Measurements from ENCODE around the gene BANF2. TPM values are rescaled to one million over a fixed set of nuclear protein-coding genes. Genes with fewer than 3 reads are reported as not detected.

The BANF2 gene
- polyA plus RNA-seq, 1 of the 3 experiments (the other 2 are of a cell fraction), result not detected

GRCh38 chr20:17659801-17660200 lies 40.0 kb upstream of the BANF2 start:
- H4K20me1 ChIP-seq (ENCODE audit: insufficient read depth), result peaks cover 56% of the 10 kb centered on the region
- H3K27ac ChIP-seq (ENCODE audit: low read depth in 2 of 2, low read length in 1 of 2), result no peak overlapping the region
- TF ChIP-seq GABPA (IDR thresholded peaks at IDR 0.05; ENCODE audit: low read depth) (no peak), CTCF (IDR thresholded peaks at IDR 0.05) (peak; percentile 24; the same call in 1 of the 2 replicates), FOXM1 (IDR thresholded peaks at IDR 0.05; ENCODE audit: low read depth) (no peak), NRF1 (IDR thresholded peaks at IDR 0.05; ENCODE audit: low read depth, low read length) (no peak), YY1 (IDR thresholded peaks at IDR 0.05; ENCODE audit: low read depth) (no peak)
- DNase-seq, result no peak
- peaks cover 17% of the 10 kb centered on the region for H3F3A ChIP-seq (replicated peaks; ENCODE audit: insufficient read depth)
- POLR2A ChIA-PET, result no interaction called here
- H3K9me3 ChIP-seq, result no peaks in the 10 kb centered on the region
- no peak overlapping the region for H3K4me3 ChIP-seq (ENCODE audit: low read depth in 2 of 2, low read length in 1 of 2)
- no peak overlapping the region for H3K9ac ChIP-seq
- H3K36me3 ChIP-seq (replicated peaks in 1 of 2; ENCODE audit: control insufficient read depth in 1 of 2, insufficient read depth in 2 of 2, low read length in 1 of 2), result peaks cover 8 to 23% of the 10 kb centered on the region in 2 experiments
- CTCF ChIA-PET, result interaction anchor here (0.9 kb wide), 1 partner anchor 336 kb away, joined by 3 read pairs; no protein-coding TSS in a partner anchor
- H3K9me2 ChIP-seq, result no peaks in the 10 kb centered on the region
- WGBS (ENCODE audit: low lambda C conversion rate), result 98% methylated on average over 4 of the region's 5 CpGs
- no peak overlapping the region for H2AFZ ChIP-seq (ENCODE audit: low read depth)
- H3K79me2 ChIP-seq (ENCODE audit: insufficient read depth), result peaks cover 87% of the 10 kb centered on the region
- H3K4me1 ChIP-seq (ENCODE audit: control insufficient read depth in 1 of 2, insufficient read depth in 2 of 2, low read depth in 1 of 2, low read length in 1 of 2), result peaks cover 0 to 29% of the 10 kb centered on the region in 2 experiments; a peak in 2 of 4 replicates
- no peak overlapping the region for H3K4me2 ChIP-seq
- H3K27me3 ChIP-seq (ENCODE audit: insufficient read depth), result no peaks in the 10 kb centered on the region

DNA sequence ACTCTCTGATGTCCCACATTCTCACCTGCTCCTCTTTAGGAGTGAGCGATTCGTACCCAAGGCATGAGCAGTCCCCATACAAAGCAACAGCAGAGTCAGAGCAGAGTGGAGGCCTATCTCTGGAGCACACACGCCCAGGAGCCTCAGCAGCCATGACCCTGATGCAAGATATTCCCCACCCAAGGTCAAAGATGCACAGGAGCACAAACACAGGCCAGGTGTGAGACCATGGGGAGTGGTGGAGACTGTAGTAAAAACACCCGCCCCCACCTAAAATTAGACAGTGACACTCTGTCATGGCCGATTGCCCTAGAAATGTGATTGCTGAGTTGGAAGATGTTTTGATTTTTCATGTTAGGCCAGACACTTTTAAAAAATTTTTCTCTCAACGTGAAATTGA lies 39.1 kb upstream of the BANF2 start:
- peaks cover 8 to 18% of the 10 kb centered on the region in 2 experiments for H3K36me3 ChIP-seq (replicated peaks in 1 of 2; ENCODE audit: control insufficient read depth in 1 of 2, insufficient read depth in 2 of 2, low read length in 1 of 2)
- peaks cover 0 to 31% of the 10 kb centered on the region in 2 experiments; a peak in 2 of 4 replicates for H3K4me1 ChIP-seq (ENCODE audit: control insufficient read depth in 1 of 2, insufficient read depth in 2 of 2, low read depth in 1 of 2, low read length in 1 of 2)
- ChIA-PET CTCF (no interaction called here), POLR2A (no interaction called here)
- H3K9ac ChIP-seq, result no peak overlapping the region
- no peak overlapping the region for H3K27ac ChIP-seq (ENCODE audit: low read depth in 2 of 2, low read length in 1 of 2)
- TF ChIP-seq SIN3A (IDR thresholded peaks at IDR 0.05; ENCODE audit: borderline replicate concordance, low read depth, low read length) (no peak), TAF1 (IDR thresholded peaks at IDR 0.05; ENCODE audit: borderline replicate concordance, low read depth, low read length) (no peak), EZH2phosphoT487 (IDR thresholded peaks at IDR 0.05; ENCODE audit: borderline replicate concordance, low read depth) (no peak), POLR2AphosphoS5 (IDR thresholded peaks at IDR 0.05; ENCODE audit: low read depth, low read length) (no peak), GABPA (IDR thresholded peaks at IDR 0.05; ENCODE audit: low read depth) (no peak), JUND (IDR thresholded peaks at IDR 0.05) (no peak), TEAD4 (IDR thresholded peaks at IDR 0.05; ENCODE audit: borderline replicate concordance, insufficient read depth) (no peak), TCF12 (IDR thresholded peaks at IDR 0.05) (no peak), SMC3 (IDR thresholded peaks at IDR 0.05; ENCODE audit: low read depth, low read length) (no peak), RFX5 (IDR thresholded peaks at IDR 0.05; ENCODE audit: low read length) (no peak), FOXJ3 (CRISPR knock-in tag; IDR thresholded peaks at IDR 0.05) (no peak), FOSL2 (IDR thresholded peaks at IDR 0.05; ENCODE audit: borderline replicate concordance, low read depth) (no peak), MAX (IDR thresholded peaks at IDR 0.05; ENCODE audit: low read depth) (no peak)
- TF ChIP-seq, protein P1, sequence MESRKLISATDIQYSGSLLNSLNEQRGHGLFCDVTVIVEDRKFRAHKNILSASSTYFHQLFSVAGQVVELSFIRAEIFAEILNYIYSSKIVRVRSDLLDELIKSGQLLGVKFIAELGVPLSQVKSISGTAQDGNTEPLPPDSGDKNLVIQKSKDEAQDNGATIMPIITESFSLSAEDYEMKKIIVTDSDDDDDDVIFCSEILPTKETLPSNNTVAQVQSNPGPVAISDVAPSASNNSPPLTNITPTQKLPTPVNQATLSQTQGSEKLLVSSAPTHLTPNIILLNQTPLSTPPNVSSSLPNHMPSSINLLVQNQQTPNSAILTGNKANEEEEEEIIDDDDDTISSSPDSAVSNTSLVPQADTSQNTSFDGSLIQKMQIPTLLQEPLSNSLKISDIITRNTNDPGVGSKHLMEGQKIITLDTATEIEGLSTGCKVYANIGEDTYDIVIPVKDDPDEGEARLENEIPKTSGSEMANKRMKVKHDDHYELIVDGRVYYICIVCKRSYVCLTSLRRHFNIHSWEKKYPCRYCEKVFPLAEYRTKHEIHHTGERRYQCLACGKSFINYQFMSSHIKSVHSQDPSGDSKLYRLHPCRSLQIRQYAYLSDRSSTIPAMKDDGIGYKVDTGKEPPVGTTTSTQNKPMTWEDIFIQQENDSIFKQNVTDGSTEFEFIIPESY (IDR thresholded peaks at IDR 0.05; ENCODE audit: borderline replicate concordance, low read depth), result no peak
- TF ChIP-seq, protein P2, sequence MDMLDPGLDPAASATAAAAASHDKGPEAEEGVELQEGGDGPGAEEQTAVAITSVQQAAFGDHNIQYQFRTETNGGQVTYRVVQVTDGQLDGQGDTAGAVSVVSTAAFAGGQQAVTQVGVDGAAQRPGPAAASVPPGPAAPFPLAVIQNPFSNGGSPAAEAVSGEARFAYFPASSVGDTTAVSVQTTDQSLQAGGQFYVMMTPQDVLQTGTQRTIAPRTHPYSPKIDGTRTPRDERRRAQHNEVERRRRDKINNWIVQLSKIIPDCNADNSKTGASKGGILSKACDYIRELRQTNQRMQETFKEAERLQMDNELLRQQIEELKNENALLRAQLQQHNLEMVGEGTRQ (IDR thresholded peaks at IDR 0.05; ENCODE audit: borderline replicate concordance, low read depth, low read length), result no peak
- H3K79me2 ChIP-seq (ENCODE audit: insufficient read depth), result peaks cover 89% of the 10 kb centered on the region
- H3K9me2 ChIP-seq, result no peaks in the 10 kb centered on the region
- no peak overlapping the region for H3K4me3 ChIP-seq (ENCODE audit: low read depth in 2 of 2, low read length in 1 of 2)
- DNase-seq, result no peak
- peaks cover 56% of the 10 kb centered on the region for H4K20me1 ChIP-seq (ENCODE audit: insufficient read depth)
- no peaks in the 10 kb centered on the region for H3K9me3 ChIP-seq
- WGBS (ENCODE audit: low lambda C conversion rate), result 95% methylated on average over 5 of the region's 6 CpGs
- H3K4me2 ChIP-seq, result no peak overlapping the region
- no peak overlapping the region for H2AFZ ChIP-seq (ENCODE audit: low read depth)
- peaks cover 10% of the 10 kb centered on the region for H3F3A ChIP-seq (replicated peaks; ENCODE audit: insufficient read depth)
- H3K27me3 ChIP-seq (ENCODE audit: insufficient read depth), result no peaks in the 10 kb centered on the region
